ENCODE results near the gene SLIT3.

The SLIT3 gene

GRCh38 chr5:169072233-169072632, 228.7 kb downstream of the SLIT3 start:
- DNase-seq = no peak

- no peak for DNase-seq
Measured at GRCh38 chr5:169070413-169070812, 230.5 kb downstream of the SLIT3 start.

GRCh38 chr5:169067751-169068173, 233.2 kb downstream of the SLIT3 start:
- no peak for DNase-seq

GRCh38 chr5:169065400-169065799, 235.5 kb downstream of the SLIT3 start:
- DNase-seq = no peak

GRCh38 chr5:169064093-169064492, 236.8 kb downstream of the SLIT3 start:
- peak; percentile 33 for DNase-seq

GRCh38 chr5:169063316-169063953, 237.5 kb downstream of the SLIT3 start:
- DNase-seq = no peak

- DNase-seq = no peak
Measured at GRCh38 chr5:169062690-169063089, 238.2 kb downstream of the SLIT3 start.

- no peak for DNase-seq
Measured at GRCh38 chr5:169054506-169054905, 246.4 kb downstream of the SLIT3 start.

- no peak for DNase-seq
Measured at GRCh38 chr5:169052207-169052606, 248.7 kb downstream of the SLIT3 start.

GRCh38 chr5:169051351-169051750, 249.6 kb downstream of the SLIT3 start:
- DNase-seq = no peak

- DNase-seq = no peak
Measured at GRCh38 chr5:169050636-169051035, 250.3 kb downstream of the SLIT3 start.

GRCh38 chr5:169050146-169050571, 250.8 kb downstream of the SLIT3 start:
- peak; percentile 66 for DNase-seq

- no peak for DNase-seq
Measured at GRCh38 chr5:169049712-169050111, 251.2 kb downstream of the SLIT3 start.

GRCh38 chr5:169048181-169049125, 252.5 kb downstream of the SLIT3 start:
- DNase-seq = peak; percentile 77

- no peak for DNase-seq
Measured at GRCh38 chr5:169044962-169045361, 256.0 kb downstream of the SLIT3 start.

- DNase-seq = no peak
Measured at GRCh38 chr5:169041180-169041579, 259.8 kb downstream of the SLIT3 start.

- no peak for DNase-seq
Measured at GRCh38 chr5:169039592-169039991, 261.3 kb downstream of the SLIT3 start.

GRCh38 chr5:169037466-169037865, 263.5 kb downstream of the SLIT3 start:
- DNase-seq = no peak

- no peak for DNase-seq
Measured at GRCh38 chr5:169036079-169036805, 264.7 kb downstream of the SLIT3 start.

- DNase-seq = peak; percentile 51
Measured at GRCh38 chr5:169029661-169030274, 271.2 kb downstream of the SLIT3 start.

- DNase-seq = peak; percentile 53
Measured at GRCh38 chr5:169029037-169029436, 271.9 kb downstream of the SLIT3 start.

- DNase-seq = no peak
Measured at GRCh38 chr5:169027501-169028061, 273.4 kb downstream of the SLIT3 start.

Data from fibroblast of skin of abdomen (primary cell).